ENCODE measurements around the gene BHMT2.

BHMT2 gene

DNA sequence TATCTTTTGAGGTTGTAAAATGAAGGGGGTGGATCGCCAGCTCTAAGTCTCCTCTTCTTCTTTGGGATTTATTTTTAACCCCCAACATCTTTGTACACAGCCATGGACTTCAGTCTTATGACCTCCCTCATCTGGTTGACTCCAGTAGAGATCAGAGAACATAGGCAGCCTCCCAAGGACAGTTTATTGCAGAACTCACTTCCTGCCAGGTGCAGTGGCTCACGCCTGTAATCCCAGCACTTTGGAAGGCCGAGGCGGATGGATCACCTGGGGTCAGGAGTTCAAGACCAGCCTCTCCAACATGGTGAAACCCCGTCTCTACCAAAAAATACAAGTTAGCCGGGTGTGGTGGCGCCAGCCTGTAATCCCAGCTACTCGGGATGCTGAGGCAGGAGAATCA, 39.2 kb downstream of the BHMT2 start:
- no peaks in the 10 kb centered on the region for H3K36me3 ChIP-seq (ENCODE audit: control insufficient read depth, insufficient read depth, low read length)
- H3K27me3 ChIP-seq (ENCODE audit: control insufficient read depth, insufficient read depth, low read length), result peaks cover 6% of the 10 kb centered on the region
- peaks cover 5% of the 10 kb centered on the region for H3K4me1 ChIP-seq (ENCODE audit: control insufficient read depth, insufficient read depth, low read length)
- H3K27ac ChIP-seq (ENCODE audit: low read depth, low read length), result no peak overlapping the region
- H3K4me3 ChIP-seq (ENCODE audit: low read length), result no peak overlapping the region
- no peak overlapping the region for H3K9ac ChIP-seq (ENCODE audit: low read length)

DNA sequence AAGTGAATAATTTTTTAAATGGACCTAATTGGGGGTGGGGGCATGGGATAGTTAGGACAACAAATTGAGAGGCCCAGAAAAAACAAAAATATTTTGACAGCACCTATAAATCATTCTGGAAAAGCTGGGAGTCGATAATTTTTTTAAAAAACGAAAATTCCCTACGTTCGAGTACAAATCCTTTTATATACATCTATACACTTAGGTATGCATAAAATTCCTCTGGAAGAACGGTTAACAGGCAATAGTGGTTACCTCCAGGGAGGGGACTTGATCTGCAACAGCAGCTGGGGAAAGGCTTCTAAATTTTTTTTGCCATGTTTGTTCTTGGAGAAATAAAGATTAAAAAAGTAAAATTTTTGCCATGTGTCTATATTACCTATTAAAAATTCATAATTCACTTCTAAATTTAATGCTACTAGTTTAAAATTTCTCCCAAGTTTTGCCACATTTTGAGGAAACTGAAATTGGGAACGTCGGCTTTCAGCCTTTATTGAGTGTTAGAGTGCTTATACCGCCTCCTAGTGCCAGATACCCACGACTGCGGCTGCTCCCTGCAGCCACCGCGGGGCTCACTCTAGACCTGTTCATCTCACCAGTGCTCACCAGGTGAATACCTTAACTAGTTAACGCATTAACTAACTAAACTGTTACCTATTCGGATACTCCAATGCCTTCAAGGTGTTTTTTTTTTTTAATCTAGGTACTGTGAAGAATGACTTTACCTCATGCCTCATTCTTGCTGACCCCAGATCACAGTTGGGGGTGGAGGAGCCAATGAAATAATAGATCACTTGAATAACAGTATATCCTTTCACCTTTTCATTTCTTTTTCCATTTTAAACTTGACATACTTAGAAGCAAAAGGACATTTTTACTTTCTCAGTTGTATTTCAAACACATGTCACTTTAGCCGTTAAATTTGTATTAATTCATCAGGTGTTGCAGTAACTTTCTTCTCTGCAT, 40.2 kb downstream of the BHMT2 start:
- Histone ChIP-seq H3K4me1 (ENCODE audit: control insufficient read depth, insufficient read depth, low read length) (peaks cover 5% of the 10 kb centered on the region), H3K4me3 (ENCODE audit: low read length) (no peak overlapping the region), H3K27ac (ENCODE audit: low read depth, low read length) (no peak overlapping the region), H3K27me3 (ENCODE audit: control insufficient read depth, insufficient read depth, low read length) (peaks cover 6% of the 10 kb centered on the region), H3K36me3 (ENCODE audit: control insufficient read depth, insufficient read depth, low read length) (no peaks in the 10 kb centered on the region), H3K9ac (ENCODE audit: low read length) (no peak overlapping the region)

DNA sequence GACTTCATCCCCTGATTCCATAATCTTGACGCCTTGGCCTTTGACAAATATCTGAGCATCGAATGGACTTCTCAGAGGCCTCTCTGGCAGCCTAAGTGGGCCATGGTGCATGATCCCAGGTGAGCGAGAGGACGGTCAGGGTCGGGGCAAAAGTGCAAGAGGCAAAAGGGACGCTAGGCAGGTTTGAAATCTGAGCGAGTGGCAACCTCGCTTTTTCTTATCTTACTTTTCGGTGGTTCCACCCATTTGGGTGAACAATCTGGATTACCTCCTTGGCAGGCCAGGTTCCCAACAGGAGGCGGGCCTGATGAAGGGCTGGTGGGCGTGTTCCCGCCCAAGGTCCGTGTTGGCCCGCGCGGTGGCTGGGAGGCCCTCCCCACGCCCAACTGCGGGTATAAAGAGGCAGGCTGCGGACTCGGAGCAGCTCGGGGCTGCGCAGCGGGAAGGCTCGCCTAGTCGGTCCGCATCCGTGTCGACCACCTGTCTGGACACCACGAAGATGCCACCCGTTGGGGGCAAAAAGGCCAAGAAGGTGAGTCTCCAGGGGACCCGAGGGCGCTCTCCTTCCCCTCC, 41.9 kb downstream of the BHMT2 start, which contains the start of gene BHMT:
TSS of gene BHMT (plus strand) at position 423 of the 573 bp plus-strand sequence. CDS start at position 500, 77 bp downstream.
- Histone ChIP-seq H3K36me3 (ENCODE audit: control insufficient read depth, insufficient read depth, low read length) (no peaks in the 10 kb centered on the region), H3K4me1 (ENCODE audit: control insufficient read depth, insufficient read depth, low read length) (peaks cover 5% of the 10 kb centered on the region), H3K27ac (ENCODE audit: low read depth, low read length) (no peak within 1 kb of the TSS), H3K27me3 (ENCODE audit: control insufficient read depth, insufficient read depth, low read length) (peaks cover 6% of the 10 kb centered on the region), H3K4me3 (ENCODE audit: low read length) (no peak within 1 kb of the TSS), H3K9ac (ENCODE audit: low read length) (no peak within 1 kb of the TSS)

DNA sequence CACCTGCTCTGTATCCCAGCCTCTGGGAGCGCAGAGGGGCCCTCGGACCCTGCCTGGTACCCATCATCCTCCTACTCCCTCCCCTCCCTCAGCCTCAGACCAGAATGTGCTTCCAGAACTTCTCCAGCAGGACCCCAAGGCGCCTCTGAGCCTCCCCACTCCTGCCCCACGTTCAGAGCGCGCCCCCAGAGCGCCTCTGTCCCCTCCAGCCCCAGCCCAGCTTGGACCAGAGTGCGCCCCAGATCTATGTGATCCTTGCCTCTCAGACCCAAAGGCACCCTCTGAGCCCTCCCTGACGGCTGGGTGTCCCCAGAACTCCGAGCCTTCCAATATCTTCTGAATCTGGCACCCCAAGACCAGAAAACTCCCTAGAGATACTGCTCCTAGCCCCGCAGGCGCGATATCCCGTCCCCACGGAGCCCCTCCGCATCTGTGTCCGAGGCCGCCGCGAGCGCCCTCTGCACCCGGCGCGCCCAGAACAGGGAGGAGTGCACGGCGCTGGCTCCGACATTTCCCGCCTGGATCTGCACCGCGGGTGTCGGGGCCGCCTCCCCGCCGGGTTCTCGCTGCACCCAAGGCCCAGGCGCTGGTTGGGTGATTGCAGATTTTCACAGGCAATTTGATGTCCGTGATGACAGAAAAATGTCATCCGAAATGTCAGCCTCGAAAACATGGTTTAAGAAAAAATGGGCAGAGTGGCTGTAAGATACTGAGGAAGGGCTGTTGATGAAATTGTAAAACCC, 42.6 kb downstream of the BHMT2 start:
- peaks cover 6% of the 10 kb centered on the region for H3K27me3 ChIP-seq (ENCODE audit: control insufficient read depth, insufficient read depth, low read length)
- H3K4me1 ChIP-seq (ENCODE audit: control insufficient read depth, insufficient read depth, low read length), result peaks cover 5% of the 10 kb centered on the region
- no peak overlapping the region for H3K4me3 ChIP-seq (ENCODE audit: low read length)
- H3K27ac ChIP-seq (ENCODE audit: low read depth, low read length), result no peak overlapping the region
- no peaks in the 10 kb centered on the region for H3K36me3 ChIP-seq (ENCODE audit: control insufficient read depth, insufficient read depth, low read length)
- no peak overlapping the region for H3K9ac ChIP-seq (ENCODE audit: low read length)

DNA sequence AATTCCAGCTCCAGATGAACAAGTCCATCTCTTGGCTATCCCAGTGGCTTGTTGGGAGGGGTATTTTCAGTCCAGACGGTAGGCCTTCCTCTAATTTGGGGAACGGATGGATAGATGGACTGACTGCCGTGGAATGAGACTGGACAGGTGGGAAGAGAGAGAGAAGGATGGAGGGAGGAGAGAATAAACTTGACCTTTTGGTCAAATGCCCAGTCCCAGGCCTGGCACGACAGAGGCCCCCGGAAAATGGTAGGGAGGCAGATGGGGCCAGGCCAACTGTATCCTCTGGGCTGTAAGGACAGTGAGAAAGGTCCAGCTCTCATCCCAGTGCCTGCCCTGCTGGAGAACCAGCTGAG, 43.1 kb downstream of the BHMT2 start:
- Histone ChIP-seq H3K27ac (ENCODE audit: low read depth, low read length) (no peak overlapping the region), H3K9ac (ENCODE audit: low read length) (no peak overlapping the region), H3K36me3 (ENCODE audit: control insufficient read depth, insufficient read depth, low read length) (no peaks in the 10 kb centered on the region), H3K4me1 (ENCODE audit: control insufficient read depth, insufficient read depth, low read length) (peaks cover 4% of the 10 kb centered on the region), H3K27me3 (ENCODE audit: control insufficient read depth, insufficient read depth, low read length) (peaks cover 6% of the 10 kb centered on the region), H3K4me3 (ENCODE audit: low read length) (no peak overlapping the region)

DNA sequence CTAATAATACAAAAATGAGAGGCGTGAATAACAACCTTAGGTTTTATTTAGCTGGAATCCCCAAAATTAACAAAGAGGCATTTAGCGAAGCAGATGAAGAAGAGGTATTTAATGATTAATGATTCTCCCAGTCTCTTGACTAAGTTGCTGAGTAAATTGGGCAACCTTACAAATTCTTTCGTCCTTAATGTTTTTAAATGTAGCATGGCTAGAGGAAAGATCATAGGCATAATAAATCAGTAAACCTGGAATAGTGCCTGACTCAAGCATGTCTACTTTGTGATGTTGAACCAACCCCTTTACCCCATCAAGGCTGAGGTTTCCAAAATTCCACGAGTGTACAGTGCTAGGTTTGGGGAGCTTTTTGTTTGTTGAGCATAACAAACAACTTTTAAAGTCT, 49.9 kb downstream of the BHMT2 start:
- Histone ChIP-seq H3K4me3 (ENCODE audit: low read length) (no peak overlapping the region), H3K27ac (ENCODE audit: low read depth, low read length) (no peak overlapping the region), H3K27me3 (ENCODE audit: control insufficient read depth, insufficient read depth, low read length) (no peaks in the 10 kb centered on the region), H3K4me1 (ENCODE audit: control insufficient read depth, insufficient read depth, low read length) (peaks cover 2% of the 10 kb centered on the region), H3K9ac (ENCODE audit: low read length) (no peak overlapping the region), H3K36me3 (ENCODE audit: control insufficient read depth, insufficient read depth, low read length) (no peaks in the 10 kb centered on the region)

DNA sequence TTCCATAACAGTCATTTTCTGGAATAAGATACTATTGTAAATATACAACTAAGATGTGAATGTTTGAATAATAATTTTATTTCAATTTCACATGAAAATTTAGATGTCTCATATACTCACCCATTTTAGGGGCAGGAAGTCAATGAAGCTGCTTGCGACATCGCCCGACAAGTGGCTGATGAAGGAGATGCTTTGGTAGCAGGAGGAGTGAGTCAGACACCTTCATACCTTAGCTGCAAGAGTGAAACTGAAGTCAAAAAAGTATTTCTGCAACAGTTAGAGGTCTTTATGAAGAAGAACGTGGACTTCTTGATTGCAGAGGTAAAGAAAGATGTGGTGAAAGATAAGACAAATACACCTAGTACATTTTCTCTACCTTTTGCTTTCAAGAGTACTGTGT, 50.7 kb downstream of the BHMT2 start:
- H3K36me3 ChIP-seq (ENCODE audit: control insufficient read depth, insufficient read depth, low read length), result no peaks in the 10 kb centered on the region
- H3K4me1 ChIP-seq (ENCODE audit: control insufficient read depth, insufficient read depth, low read length), result peaks cover 2% of the 10 kb centered on the region
- H3K27me3 ChIP-seq (ENCODE audit: control insufficient read depth, insufficient read depth, low read length), result no peaks in the 10 kb centered on the region
- no peak overlapping the region for H3K27ac ChIP-seq (ENCODE audit: low read depth, low read length)
- no peak overlapping the region for H3K9ac ChIP-seq (ENCODE audit: low read length)
- H3K4me3 ChIP-seq (ENCODE audit: low read length), result no peak overlapping the region

DNA sequence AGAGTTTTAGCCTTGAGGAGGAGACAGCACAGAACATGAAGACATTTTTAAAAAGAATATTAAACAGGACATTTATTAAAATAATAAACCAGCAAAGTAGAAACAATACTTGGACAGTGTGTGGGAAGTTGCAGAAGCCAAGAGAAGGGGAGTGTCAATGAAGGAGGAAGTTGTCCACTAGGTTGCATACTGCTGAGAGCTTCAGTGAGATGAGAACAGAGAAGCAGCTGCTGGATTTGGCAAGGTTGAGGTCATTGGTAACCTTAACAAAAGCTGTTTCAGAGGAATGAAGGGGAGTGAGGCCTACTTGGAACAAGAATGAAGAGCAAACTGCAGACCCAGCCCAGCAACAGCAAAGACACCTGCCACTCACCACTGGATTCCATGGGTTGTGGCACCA, 53.4 kb downstream of the BHMT2 start:
- H3K27ac ChIP-seq (ENCODE audit: low read depth, low read length), result no peak overlapping the region
- H3K36me3 ChIP-seq (ENCODE audit: control insufficient read depth, insufficient read depth, low read length), result no peaks in the 10 kb centered on the region
- H3K4me3 ChIP-seq (ENCODE audit: low read length), result no peak overlapping the region
- H3K9ac ChIP-seq (ENCODE audit: low read length), result no peak overlapping the region
- no peaks in the 10 kb centered on the region for H3K27me3 ChIP-seq (ENCODE audit: control insufficient read depth, insufficient read depth, low read length)
- H3K4me1 ChIP-seq (ENCODE audit: control insufficient read depth, insufficient read depth, low read length), result peaks cover 2% of the 10 kb centered on the region

DNA sequence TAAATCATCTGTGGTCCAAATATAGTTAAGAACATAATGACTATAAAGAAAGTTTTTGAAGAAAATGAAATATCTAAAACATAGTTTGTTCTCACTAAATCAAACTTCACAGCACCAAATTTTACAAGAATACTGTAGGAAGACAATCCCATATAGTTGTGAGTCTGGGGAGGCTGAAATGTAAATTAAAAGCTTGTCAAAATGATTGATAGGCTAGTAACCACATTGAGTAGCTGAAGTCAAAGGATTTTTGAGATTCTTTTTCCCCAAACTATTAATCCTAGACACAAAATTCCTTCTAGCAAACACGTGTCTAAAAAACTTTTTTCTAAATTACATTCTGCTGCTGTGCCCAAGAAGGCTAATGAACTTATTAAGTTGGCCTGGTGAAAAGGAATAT, 55.0 kb downstream of the BHMT2 start:
- no peak overlapping the region for H3K4me3 ChIP-seq (ENCODE audit: low read length)
- H3K9ac ChIP-seq (ENCODE audit: low read length), result no peak overlapping the region
- H3K36me3 ChIP-seq (ENCODE audit: control insufficient read depth, insufficient read depth, low read length), result no peaks in the 10 kb centered on the region
- no peak overlapping the region for H3K27ac ChIP-seq (ENCODE audit: low read depth, low read length)
- no peaks in the 10 kb centered on the region for H3K4me1 ChIP-seq (ENCODE audit: control insufficient read depth, insufficient read depth, low read length)
- H3K27me3 ChIP-seq (ENCODE audit: control insufficient read depth, insufficient read depth, low read length), result no peaks in the 10 kb centered on the region

DNA sequence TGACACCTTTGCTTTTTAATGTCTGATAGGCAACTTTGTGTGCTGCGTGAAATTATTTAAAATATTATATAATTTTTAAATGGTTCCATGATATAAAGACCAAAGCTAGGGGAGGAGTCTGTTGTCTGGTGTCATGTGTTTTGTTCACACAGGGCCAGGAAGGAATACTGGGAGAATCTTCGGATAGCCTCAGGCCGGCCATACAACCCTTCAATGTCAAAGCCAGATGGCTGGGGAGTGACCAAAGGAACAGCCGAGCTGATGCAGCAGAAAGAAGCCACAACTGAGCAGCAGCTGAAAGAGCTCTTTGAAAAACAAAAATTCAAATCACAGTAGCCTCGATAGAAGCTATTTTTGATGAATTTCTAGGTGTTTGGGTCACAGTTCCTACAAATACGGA, 61.2 kb downstream of the BHMT2 start:
- no peak overlapping the region for H3K4me3 ChIP-seq (ENCODE audit: low read length)
- no peak overlapping the region for H3K9ac ChIP-seq (ENCODE audit: low read length)
- H3K27me3 ChIP-seq (ENCODE audit: control insufficient read depth, insufficient read depth, low read length), result no peaks in the 10 kb centered on the region
- H3K27ac ChIP-seq (ENCODE audit: low read depth, low read length), result no peak overlapping the region
- H3K36me3 ChIP-seq (ENCODE audit: control insufficient read depth, insufficient read depth, low read length), result no peaks in the 10 kb centered on the region
- peaks cover 3% of the 10 kb centered on the region for H3K4me1 ChIP-seq (ENCODE audit: control insufficient read depth, insufficient read depth, low read length)

DNA sequence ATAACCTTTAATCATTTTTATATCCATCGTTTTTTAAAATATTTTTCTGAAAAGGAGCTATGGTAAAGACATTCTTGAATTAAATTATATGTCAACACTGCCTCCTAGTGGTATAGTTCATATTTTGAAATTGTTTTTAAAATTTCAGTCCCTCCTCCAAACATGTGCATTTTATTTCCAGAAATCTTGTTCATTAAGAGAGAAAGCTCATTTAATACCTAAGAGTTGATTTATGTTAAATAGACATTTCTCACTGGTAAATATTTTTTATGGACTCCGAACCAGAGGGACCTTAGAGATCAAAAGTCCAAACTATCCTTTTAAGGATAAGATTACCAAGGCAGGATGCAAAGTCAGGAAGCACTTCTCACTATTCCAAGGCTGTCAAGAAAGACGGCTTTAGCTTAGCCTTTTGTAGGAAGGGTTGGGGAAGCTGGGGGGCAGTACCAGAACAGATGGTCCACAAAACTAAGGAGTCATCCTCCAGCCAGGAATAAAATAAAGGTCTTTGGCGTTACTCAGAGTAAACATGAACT, 63.6 kb downstream of the BHMT2 start:
- Histone ChIP-seq H3K36me3 (ENCODE audit: control insufficient read depth, insufficient read depth, low read length) (no peaks in the 10 kb centered on the region), H3K27ac (ENCODE audit: low read depth, low read length) (peak overlapping the region; percentile 81), H3K4me3 (ENCODE audit: low read length) (peak overlapping the region; percentile 59), H3K4me1 (ENCODE audit: control insufficient read depth, insufficient read depth, low read length) (peaks cover 3% of the 10 kb centered on the region), H3K9ac (ENCODE audit: low read length) (peak overlapping the region; percentile 1), H3K27me3 (ENCODE audit: control insufficient read depth, insufficient read depth, low read length) (no peaks in the 10 kb centered on the region)

All from rectal smooth muscle tissue (tissue), 1 donor.